Panc1 (cell line): ENCODE measurements around the gene ADD1. TPM values are rescaled to one million over a fixed set of nuclear protein-coding genes. Genes with fewer than 3 reads are reported as not detected.
A peak's percentile ranks its signal among the peaks of the same experiment; 100 is the strongest.

Experiments used
- ATAC-seq: fragments of 200-7000 bp; cut with Tn5 transposase; 2 replicates; pipeline ENCODE4 v1.9.1; 2020; ENCODE audit warnings: mild to moderate bottlenecking, moderate library complexity
- BruUV-seq: library from RNA; stranded (reverse); fragments of 400-500 nt; replicated peaks from 2 replicates; lab custom pipeline; 2021; lab: Mats Ljungman, UMichigan
- CTCF ChIA-PET: fragments of 300-600 bp; sonication (Branson Sonifier 250); formaldehyde crosslinking; loops from one replicate; lab custom pipeline; 2022; ENCODE audit warnings: antibody characterized with exemption; lab: Charles Lee
- POLR2A ChIA-PET: fragments of 300-600 bp; sonication (Branson Sonifier 250); formaldehyde crosslinking; loops from one replicate; lab custom pipeline; 2022; ENCODE audit warnings: antibody characterized with exemption; lab: Charles Lee
- DNase-seq: peaks from one replicate; pipeline ENCODE4 v3.0.0-alpha.2; 2010; ENCODE audit warnings: low read depth, low spot score
- H3K27ac ChIP-seq: 2 replicates; pipeline ENCODE4 v1.5.1; 2011; ENCODE audit warnings: mild to moderate bottlenecking, low read length, inconsistent platforms
- H3K27me3 ChIP-seq: fragments of 200-500 bp; sonication (Bioruptor generic); 2 replicates; pipeline ENCODE4 v1.6.0; 2014; ENCODE audit warnings: low read length, inconsistent platforms; ENCODE audit not compliant: control insufficient read depth, insufficient read depth
- H3K36me3 ChIP-seq: fragments of 200-500 bp; sonication (Bioruptor generic); 2 replicates; pipeline ENCODE4 v1.5.1; 2014; ENCODE audit warnings: inconsistent platforms, mild to moderate bottlenecking, low read length, moderate library complexity; ENCODE audit not compliant: control insufficient read depth, insufficient read depth
- H3K4me1 ChIP-seq: 2 replicates; pipeline ENCODE4 v1.5.1; 2011; ENCODE audit warnings: inconsistent platforms, mild to moderate bottlenecking, low read length, moderate library complexity; ENCODE audit not compliant: control insufficient read depth, insufficient read depth
- H3K4me3 ChIP-seq, 2 experiments: 2 replicates each; pipeline ENCODE4 v1.5.1; 2011 to 2012; ENCODE audit warnings: low read depth in 2 of 2, low read length in 2 of 2, mild to moderate bottlenecking in 2 of 2, inconsistent platforms in 1 of 2, moderate library complexity in 1 of 2
- H3K9me3 ChIP-seq: fragments of 200-500 bp; sonication (Bioruptor generic); 2 replicates; pipeline ENCODE4 v1.5.1; 2014; ENCODE audit warnings: low read depth, mild to moderate bottlenecking, inconsistent platforms, low read length, moderate library complexity; ENCODE audit not compliant: control insufficient read depth, insufficient read depth
- POLR2AphosphoS5 ChIP-seq: IDR thresholded peaks from 2 replicates; pipeline ENCODE4 v1.6.1; 2012; ENCODE audit warnings: mild to moderate bottlenecking, low read depth, low read length, moderate library complexity
- SIN3A ChIP-seq: IDR thresholded peaks from 2 replicates; pipeline ENCODE4 v1.6.1; 2012; ENCODE audit warnings: low read depth, mild to moderate bottlenecking, low read length, moderate library complexity, borderline replicate concordance; ENCODE audit not compliant: insufficient read depth
- TCF7L2 ChIP-seq: IDR thresholded peaks from 2 replicates; pipeline ENCODE4 v1.6.1; 2011; ENCODE audit warnings: mild to moderate bottlenecking, low read depth, low read length, inconsistent platforms
- in situ Hi-C: cut with HindIII; loops from 2 replicates; pipeline ENCODE4 v1.10.0; 2016; ENCODE audit warnings: low sequenced_read_pairs, low pct_unique_long_range_greater_than_20kb
- intact Hi-C: fragments of 100-400 bp; cut with micrococcal nuclease; formaldehyde crosslinking; loops from one replicate; pipeline ENCODE4 v1.10.0; 2022; ENCODE audit not compliant: unreplicated experiment
- total RNA-seq: library from RNA; stranded (reverse); gene quantifications from one replicate; pipeline ENCODE4 v1.2.1, GENCODE V29; 2021; ENCODE audit not compliant: unreplicated experiment
- TF ChIP-seq, protein P1 (sequence below): fragments of 450-650 bp; IDR thresholded peaks from 2 replicates; pipeline ENCODE4 v1.5.1; 2017; ENCODE audit warnings: mild to moderate bottlenecking
- TF ChIP-seq, protein P2 (sequence below), 2 experiments: IDR thresholded peaks; 2 replicates each; pipeline ENCODE4 v1.6.1; 2011 to 2012; ENCODE audit warnings: low read depth in 2 of 2, control low read depth in 1 of 2, low read length in 1 of 2, mild to moderate bottlenecking in 1 of 2, moderate library complexity in 1 of 2; ENCODE audit not compliant: insufficient read depth in 1 of 2

The ADD1 gene
- total RNA-seq, 1 experiment from 2014 or later: 158 TPM

DNA sequence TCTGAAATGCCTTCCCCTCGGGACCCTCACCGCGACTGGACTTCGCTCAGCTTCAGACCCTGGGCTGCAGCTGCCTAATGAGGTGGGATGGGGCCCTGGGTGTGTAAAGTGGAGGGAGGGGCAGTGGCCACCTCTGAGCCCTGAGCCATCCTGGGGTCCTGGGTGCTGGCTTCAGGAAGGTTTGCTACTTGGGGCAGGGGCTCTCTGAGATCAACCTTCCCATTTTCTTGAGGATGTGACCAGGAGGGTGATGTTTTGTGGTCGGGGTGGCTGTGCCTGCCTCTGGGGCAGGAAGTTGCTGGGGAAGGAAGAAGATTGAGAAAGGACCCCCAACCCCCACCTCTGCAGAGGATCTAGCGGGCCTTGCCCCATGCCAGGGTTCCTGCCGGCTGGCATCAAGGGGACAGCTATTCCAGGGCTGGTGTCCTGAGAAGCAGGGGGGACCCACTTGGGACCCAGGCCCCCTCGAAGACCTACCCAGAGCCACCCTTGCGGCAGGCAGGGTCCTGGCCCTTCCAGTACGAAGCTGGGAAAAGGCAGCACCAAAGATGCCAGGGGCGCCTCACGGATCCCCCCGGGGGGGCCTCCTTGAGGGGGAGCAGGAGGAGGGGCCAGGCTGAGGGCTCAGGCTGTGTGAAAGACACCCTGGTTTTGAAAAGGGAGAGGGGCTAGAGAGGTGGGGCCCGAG is 44.3 kb upstream of the ADD1 start:
- Histone ChIP-seq H3K4me3 (peak overlapping the region; percentile 29 to 57), H3K4me1 (peaks cover 81% of the 10 kb centered on the region), H3K9me3 (no peaks in the 10 kb centered on the region), H3K36me3 (no peaks in the 10 kb centered on the region), H3K27ac (peak overlapping the region; percentile 89), H3K27me3 (no peaks in the 10 kb centered on the region)
- ChIA-PET CTCF (no interaction called here), POLR2A (no interaction called here)
- ATAC-seq: no peak
- DNase-seq: no peak
- in situ Hi-C loops (no loop called here), intact Hi-C loops (loop anchor here (10.0 kb wide), 1 partner anchor 135 kb away; no protein-coding TSS in a partner anchor)
- BruUV-seq: no TSS peak
- no peak for TF ChIP-seq POLR2AphosphoS5
- no peak for TF ChIP-seq SIN3A
- TF ChIP-seq, protein P1, sequence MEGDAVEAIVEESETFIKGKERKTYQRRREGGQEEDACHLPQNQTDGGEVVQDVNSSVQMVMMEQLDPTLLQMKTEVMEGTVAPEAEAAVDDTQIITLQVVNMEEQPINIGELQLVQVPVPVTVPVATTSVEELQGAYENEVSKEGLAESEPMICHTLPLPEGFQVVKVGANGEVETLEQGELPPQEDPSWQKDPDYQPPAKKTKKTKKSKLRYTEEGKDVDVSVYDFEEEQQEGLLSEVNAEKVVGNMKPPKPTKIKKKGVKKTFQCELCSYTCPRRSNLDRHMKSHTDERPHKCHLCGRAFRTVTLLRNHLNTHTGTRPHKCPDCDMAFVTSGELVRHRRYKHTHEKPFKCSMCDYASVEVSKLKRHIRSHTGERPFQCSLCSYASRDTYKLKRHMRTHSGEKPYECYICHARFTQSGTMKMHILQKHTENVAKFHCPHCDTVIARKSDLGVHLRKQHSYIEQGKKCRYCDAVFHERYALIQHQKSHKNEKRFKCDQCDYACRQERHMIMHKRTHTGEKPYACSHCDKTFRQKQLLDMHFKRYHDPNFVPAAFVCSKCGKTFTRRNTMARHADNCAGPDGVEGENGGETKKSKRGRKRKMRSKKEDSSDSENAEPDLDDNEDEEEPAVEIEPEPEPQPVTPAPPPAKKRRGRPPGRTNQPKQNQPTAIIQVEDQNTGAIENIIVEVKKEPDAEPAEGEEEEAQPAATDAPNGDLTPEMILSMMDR: no peak
- TF ChIP-seq, protein P2, sequence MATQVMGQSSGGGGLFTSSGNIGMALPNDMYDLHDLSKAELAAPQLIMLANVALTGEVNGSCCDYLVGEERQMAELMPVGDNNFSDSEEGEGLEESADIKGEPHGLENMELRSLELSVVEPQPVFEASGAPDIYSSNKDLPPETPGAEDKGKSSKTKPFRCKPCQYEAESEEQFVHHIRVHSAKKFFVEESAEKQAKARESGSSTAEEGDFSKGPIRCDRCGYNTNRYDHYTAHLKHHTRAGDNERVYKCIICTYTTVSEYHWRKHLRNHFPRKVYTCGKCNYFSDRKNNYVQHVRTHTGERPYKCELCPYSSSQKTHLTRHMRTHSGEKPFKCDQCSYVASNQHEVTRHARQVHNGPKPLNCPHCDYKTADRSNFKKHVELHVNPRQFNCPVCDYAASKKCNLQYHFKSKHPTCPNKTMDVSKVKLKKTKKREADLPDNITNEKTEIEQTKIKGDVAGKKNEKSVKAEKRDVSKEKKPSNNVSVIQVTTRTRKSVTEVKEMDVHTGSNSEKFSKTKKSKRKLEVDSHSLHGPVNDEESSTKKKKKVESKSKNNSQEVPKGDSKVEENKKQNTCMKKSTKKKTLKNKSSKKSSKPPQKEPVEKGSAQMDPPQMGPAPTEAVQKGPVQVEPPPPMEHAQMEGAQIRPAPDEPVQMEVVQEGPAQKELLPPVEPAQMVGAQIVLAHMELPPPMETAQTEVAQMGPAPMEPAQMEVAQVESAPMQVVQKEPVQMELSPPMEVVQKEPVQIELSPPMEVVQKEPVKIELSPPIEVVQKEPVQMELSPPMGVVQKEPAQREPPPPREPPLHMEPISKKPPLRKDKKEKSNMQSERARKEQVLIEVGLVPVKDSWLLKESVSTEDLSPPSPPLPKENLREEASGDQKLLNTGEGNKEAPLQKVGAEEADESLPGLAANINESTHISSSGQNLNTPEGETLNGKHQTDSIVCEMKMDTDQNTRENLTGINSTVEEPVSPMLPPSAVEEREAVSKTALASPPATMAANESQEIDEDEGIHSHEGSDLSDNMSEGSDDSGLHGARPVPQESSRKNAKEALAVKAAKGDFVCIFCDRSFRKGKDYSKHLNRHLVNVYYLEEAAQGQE (IDR thresholded peaks at IDR 0.05; ENCODE audit: insufficient read depth in 1 of 2, low read depth in 2 of 2, low read length in 1 of 2): no peak
- TF ChIP-seq TCF7L2: no peak

DNA sequence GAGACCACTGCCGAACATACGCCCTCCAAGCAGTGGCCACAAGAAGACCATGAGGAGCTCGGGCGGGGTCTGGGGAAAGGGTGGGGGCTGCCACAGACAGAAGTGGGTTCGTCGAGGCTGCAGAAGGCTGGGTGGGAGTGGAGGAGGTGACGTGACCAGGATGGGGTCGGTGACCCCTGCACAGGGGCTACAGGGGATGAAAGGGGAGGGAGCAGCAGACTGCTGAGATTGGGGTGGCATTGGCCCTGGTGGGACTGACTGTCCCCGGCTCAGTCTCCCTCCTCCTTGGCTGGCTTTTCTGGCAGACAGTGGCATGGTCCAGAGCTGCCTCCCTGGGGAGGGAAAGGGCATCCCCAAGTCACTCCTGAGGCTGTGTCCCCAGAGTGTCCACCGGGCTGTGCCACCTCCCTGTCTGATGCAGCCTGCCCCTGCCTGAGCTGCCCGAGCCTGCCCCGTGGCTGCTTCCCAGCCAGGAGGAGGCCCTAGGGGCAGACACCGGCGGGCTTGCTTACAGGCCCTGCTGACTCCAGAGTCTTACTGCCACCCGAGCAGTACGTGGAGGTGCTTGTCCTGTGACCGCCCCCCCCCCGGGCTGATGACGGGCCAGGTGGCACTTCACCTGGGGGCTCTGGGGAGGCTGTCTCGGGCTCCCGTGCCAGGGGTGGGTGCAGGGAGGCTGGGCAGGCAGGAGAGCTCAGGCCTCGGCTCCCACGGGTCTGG is 43.5 kb upstream of the ADD1 start:
- H3K36me3 ChIP-seq: no peaks in the 10 kb centered on the region
- H3K4me3 ChIP-seq: peak overlapping the region; percentile 29 to 57
- in situ Hi-C loops (no loop called here), intact Hi-C loops (loop anchor here (10.0 kb wide), 1 partner anchor 135 kb away; no protein-coding TSS in a partner anchor)
- TF ChIP-seq TCF7L2: no peak
- TF ChIP-seq, protein P2 (IDR thresholded peaks at IDR 0.05; ENCODE audit: insufficient read depth in 1 of 2, low read depth in 2 of 2, low read length in 1 of 2): no peak
- TF ChIP-seq, protein P1: no peak
- no peak for TF ChIP-seq SIN3A
- no peak for TF ChIP-seq POLR2AphosphoS5
- peak; percentile 28 for ATAC-seq
- CTCF ChIA-PET: interaction anchor here (0.7 kb wide), 1 partner anchor 12 kb away, joined by 7 read pairs; no protein-coding TSS in a partner anchor
- no peak for DNase-seq
- H3K9me3 ChIP-seq: no peaks in the 10 kb centered on the region
- H3K4me1 ChIP-seq: peaks cover 81% of the 10 kb centered on the region
- POLR2A ChIA-PET: no interaction called here
- no TSS peak for BruUV-seq
- H3K27ac ChIP-seq: peak overlapping the region; percentile 89
- H3K27me3 ChIP-seq: no peaks in the 10 kb centered on the region
